PC-9 (cell line): ENCODE results near the gene PCNT.

Experiments used
- CTCF ChIP-seq: fragments of 200-600 bp; sonication (generic); conservative IDR thresholded peaks from 2 replicates; pipeline ENCODE4 v1.6.1; 2017; ENCODE audit warnings: mixed run types, antibody characterized with exemption, mild to moderate bottlenecking, moderate library complexity
- EZH2 ChIP-seq: fragments of 200-600 bp; sonication (generic); IDR thresholded peaks from 2 replicates; pipeline ENCODE4 v1.8.0; 2017; ENCODE audit warnings: antibody characterized with exemption, low read depth

GRCh38 chr21:46366091-46366490 lies 42.1 kb downstream of the PCNT start:
- no peak for TF ChIP-seq CTCF
- TF ChIP-seq EZH2, result no peak
